ENCODE data around the gene CDC27. TPM values are rescaled to one million over a fixed set of nuclear protein-coding genes. Genes with fewer than 3 reads are reported as not detected.

The CDC27 gene
- total RNA-seq, 1 experiment from 2014 or later, result 141 TPM

DNA sequence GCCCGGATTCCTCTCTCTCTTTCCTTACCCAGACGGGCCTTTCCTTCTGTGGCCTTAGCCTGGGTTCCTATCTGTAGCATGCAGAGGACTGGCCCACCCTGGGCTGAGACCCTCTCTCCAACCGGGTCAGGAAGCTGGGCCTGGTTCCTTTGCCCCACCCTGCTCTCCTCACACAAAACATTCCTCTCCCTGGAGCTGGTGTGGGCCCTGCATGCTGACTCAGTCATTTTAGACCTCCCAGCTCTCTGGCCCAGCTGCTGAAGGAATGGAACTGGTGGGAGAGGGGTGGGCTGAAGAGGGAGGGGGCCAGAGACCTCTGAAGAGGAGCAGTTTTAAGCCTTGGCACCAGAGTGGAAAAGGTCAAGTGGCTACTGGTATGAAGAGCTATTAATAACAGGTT lies 21.0 kb upstream of the CDC27 start:
- Mint-ChIP-seq H3K27me3 (ENCODE audit: insufficient read depth, unreplicated experiment) (peaks cover 32% of the 10 kb centered on the region), H3K9me3 (ENCODE audit: unreplicated experiment) (no peaks in the 10 kb centered on the region), H3K4me1 (ENCODE audit: insufficient read depth, unreplicated experiment) (peaks cover 9% of the 10 kb centered on the region), H3K4me3 (ENCODE audit: unreplicated experiment) (no peak overlapping the region), H3K27ac (ENCODE audit: low read depth, unreplicated experiment) (no peak overlapping the region), H3K36me3 (ENCODE audit: insufficient read depth, unreplicated experiment) (no peaks in the 10 kb centered on the region)
- no peak for DNase-seq (ENCODE audit: unreplicated experiment)
- POLR2A ChIA-PET, result interaction anchor here (0.6 to 1.1 kb wide), 2 partner anchors 17 to 39 kb away, joined by 3 read pairs; no protein-coding TSS in a partner anchor
- BruUV-seq (replicated peaks), result no TSS peak
- TF ChIP-seq CTCF (IDR thresholded peaks at IDR 0.05; ENCODE audit: unreplicated experiment), result no peak
- intact Hi-C loops (cut with micrococcal nuclease), result no loop called here
- CTCF ChIA-PET, result interaction anchor here (0.6 to 0.9 kb wide), 2 partner anchors 19 to 105 kb away, joined by 3 to 4 read pairs; no protein-coding TSS in a partner anchor

- Mint-ChIP-seq H3K4me1 (ENCODE audit: insufficient read depth, unreplicated experiment) (peaks cover 11% of the 10 kb centered on the region), H3K9me3 (ENCODE audit: unreplicated experiment) (no peaks in the 10 kb centered on the region), H3K36me3 (ENCODE audit: insufficient read depth, unreplicated experiment) (no peaks in the 10 kb centered on the region), H3K27ac (ENCODE audit: low read depth, unreplicated experiment) (no peak overlapping the region), H3K27me3 (ENCODE audit: insufficient read depth, unreplicated experiment) (peaks cover 27% of the 10 kb centered on the region), H3K4me3 (ENCODE audit: unreplicated experiment) (no peak overlapping the region)
- ChIA-PET CTCF (no interaction called here), POLR2A (interaction anchor here (0.5 to 0.8 kb wide), 3 partner anchors 20 to 106 kb away, joined by 3 read pairs; partner anchors contain the start of gene CDC27)
- intact Hi-C loops (cut with micrococcal nuclease), result no loop called here
- DNase-seq (ENCODE audit: unreplicated experiment), result no peak
- no peak for TF ChIP-seq CTCF (IDR thresholded peaks at IDR 0.05; ENCODE audit: unreplicated experiment)
- BruUV-seq (replicated peaks), result no TSS peak
These were observed 20.4 kb upstream of the CDC27 start for GRCh38 chr17:47209499-47209898.

DNA sequence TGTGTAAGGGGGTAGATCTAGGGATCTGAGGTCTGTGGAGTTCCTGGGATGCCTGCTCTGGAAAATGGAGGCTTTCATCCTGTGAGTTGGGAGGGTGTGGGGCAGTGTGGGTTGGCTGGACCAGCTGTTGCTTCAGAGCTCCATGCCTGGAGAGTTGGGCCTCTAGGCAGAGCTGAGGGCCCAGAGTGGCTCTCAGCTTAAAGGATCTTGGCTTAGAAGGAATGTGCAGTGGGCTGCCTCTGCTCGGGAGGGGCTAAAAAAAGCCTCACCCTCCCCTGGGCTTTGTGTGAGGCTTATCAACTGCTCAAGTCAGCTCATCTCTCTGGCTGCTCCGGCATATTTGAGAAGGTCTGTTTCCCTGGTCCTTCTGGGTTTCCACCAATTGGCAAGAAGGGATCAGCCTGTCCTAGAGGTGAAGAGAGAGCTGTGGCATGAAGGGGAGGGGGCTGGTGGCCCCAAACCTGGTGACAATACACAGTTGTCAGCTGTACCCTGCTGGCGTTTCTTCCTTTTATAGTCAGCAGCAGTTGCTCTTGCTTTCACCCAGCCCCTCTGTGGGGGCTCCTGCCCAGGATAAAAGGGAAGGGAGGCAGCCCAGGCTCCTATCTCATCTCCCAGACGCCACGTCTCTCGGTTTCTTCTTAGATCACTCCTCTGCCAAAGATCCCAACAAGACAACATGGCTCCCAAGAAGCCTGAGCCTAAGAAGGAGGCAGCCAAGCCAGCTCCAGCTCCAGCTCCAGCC lies 19.8 kb upstream of the CDC27 start, which contains the start of gene MYL4:
MYL4 (plus strand) TSS at position 605 of the 745 bp plus-strand sequence; CDS start at position 680, 75 bp downstream.
- Mint-ChIP-seq H3K4me3 (ENCODE audit: unreplicated experiment) (no peak within 1 kb of the TSS), H3K9me3 (ENCODE audit: unreplicated experiment) (no peaks in the 10 kb centered on the region), H3K27ac (ENCODE audit: low read depth, unreplicated experiment) (no peak within 1 kb of the TSS), H3K4me1 (ENCODE audit: insufficient read depth, unreplicated experiment) (peaks cover 11% of the 10 kb centered on the region), H3K27me3 (ENCODE audit: insufficient read depth, unreplicated experiment) (peaks cover 21% of the 10 kb centered on the region), H3K36me3 (ENCODE audit: insufficient read depth, unreplicated experiment) (no peaks in the 10 kb centered on the region)
- TF ChIP-seq CTCF (IDR thresholded peaks at IDR 0.05; ENCODE audit: unreplicated experiment), result no peak
- no TSS peak for BruUV-seq (replicated peaks)
- POLR2A ChIA-PET, result interaction anchor here (0.5 to 0.9 kb wide), 5 partner anchors 8 to 107 kb away, joined by 3 read pairs; partner anchors contain the start of gene CDC27
- intact Hi-C loops (cut with micrococcal nuclease), result no loop called here
- CTCF ChIA-PET, result no interaction called here
- no peak for DNase-seq (ENCODE audit: unreplicated experiment)

- ChIA-PET CTCF (interaction anchor here (0.7 to 1.4 kb wide), 4 partner anchors 17 to 55 kb away, joined by 3 to 8 read pairs (median 3); no protein-coding TSS in a partner anchor), POLR2A (interaction anchor here (2.5 kb wide), 1 partner anchor 18 kb away, joined by 14 read pairs; the partner anchor contains the start of gene CDC27)
- no peaks in the 10 kb centered on the region for H3K36me3 Mint-ChIP-seq (ENCODE audit: insufficient read depth, unreplicated experiment)
- no peak overlapping the region for H3K4me3 Mint-ChIP-seq (ENCODE audit: unreplicated experiment)
- no peak for TF ChIP-seq CTCF (IDR thresholded peaks at IDR 0.05; ENCODE audit: unreplicated experiment)
- no peaks in the 10 kb centered on the region for H3K9me3 Mint-ChIP-seq (ENCODE audit: unreplicated experiment)
- peaks cover 6% of the 10 kb centered on the region for H3K27me3 Mint-ChIP-seq (ENCODE audit: insufficient read depth, unreplicated experiment)
- intact Hi-C loops (cut with micrococcal nuclease), result no loop called here
- DNase-seq (ENCODE audit: unreplicated experiment), result no peak
- peaks cover 11% of the 10 kb centered on the region for H3K4me1 Mint-ChIP-seq (ENCODE audit: insufficient read depth, unreplicated experiment)
- no TSS peak for BruUV-seq (replicated peaks)
- H3K27ac Mint-ChIP-seq (ENCODE audit: low read depth, unreplicated experiment), result no peak overlapping the region
These were observed 18.3 kb upstream of the CDC27 start for GRCh38 chr17:47207143-47208067.

Measured in MCF 10A (cell line).